Activated CD8-positive, alpha-beta T cell treated with anti-CD3 and anti-CD28 coated beads, Interleukin-2, amount 10 ng/mL, durations not matched to agents 7 days and 5 days (primary cell): ENCODE results near the gene TNNC1. TPM values are rescaled to one million over a fixed set of nuclear protein-coding genes. Genes with fewer than 3 reads are reported as not detected.
A peak's percentile ranks its signal among the peaks of the same experiment; 100 is the strongest.

ENCODE experiments used
- ATAC-seq: fragments of 150-1000 bp; cut with Tn5 transposase; one replicate; pipeline ENCODE4 v1.10.0; 2021; ENCODE audit warnings: moderate library complexity
- CTCF ChIA-PET: fragments of 350-600 bp; sonication (Branson Sonifier 250); formaldehyde crosslinking; loops from one replicate; lab custom pipeline; 2021; ENCODE audit warnings: antibody characterized with exemption; lab: Charles Lee
- POLR2A ChIA-PET: fragments of 350-600 bp; sonication (Branson Sonifier 250); formaldehyde crosslinking; loops from one replicate; lab custom pipeline; 2021; ENCODE audit warnings: antibody characterized with exemption; lab: Charles Lee
- DNase-seq: peaks from one replicate; pipeline ENCODE4 v3.0.0-alpha.2; 2020
- H3K27ac Mint-ChIP-seq: one replicate; pipeline ENCODE4 v1.8.0; 2021; ENCODE audit warnings: mild to moderate bottlenecking, mixed read lengths
- H3K27me3 Mint-ChIP-seq: one replicate; pipeline ENCODE4 v1.8.0; 2021; ENCODE audit warnings: low read depth, mixed read lengths
- H3K36me3 Mint-ChIP-seq: one replicate; pipeline ENCODE4 v1.8.0; 2021; ENCODE audit warnings: low read depth, mixed read lengths
- H3K4me1 Mint-ChIP-seq: one replicate; pipeline ENCODE4 v1.8.0; 2021; ENCODE audit warnings: low read depth, mixed read lengths
- H3K4me3 Mint-ChIP-seq: one replicate; pipeline ENCODE4 v1.8.0; 2021; ENCODE audit warnings: mild to moderate bottlenecking, mixed read lengths
- H3K9me3 Mint-ChIP-seq: one replicate; pipeline ENCODE4 v1.8.0; 2022; ENCODE audit warnings: mixed read lengths; ENCODE audit not compliant: insufficient read depth
- total RNA-seq, 2 experiments: library from RNA; stranded (reverse); gene quantifications; one replicate each; pipeline ENCODE4 v1.2.3, GENCODE V29; 2021

The TNNC1 gene
- total RNA-seq, 2 experiments from 2014 or later = 0.84 to 2.1 TPM

DNA sequence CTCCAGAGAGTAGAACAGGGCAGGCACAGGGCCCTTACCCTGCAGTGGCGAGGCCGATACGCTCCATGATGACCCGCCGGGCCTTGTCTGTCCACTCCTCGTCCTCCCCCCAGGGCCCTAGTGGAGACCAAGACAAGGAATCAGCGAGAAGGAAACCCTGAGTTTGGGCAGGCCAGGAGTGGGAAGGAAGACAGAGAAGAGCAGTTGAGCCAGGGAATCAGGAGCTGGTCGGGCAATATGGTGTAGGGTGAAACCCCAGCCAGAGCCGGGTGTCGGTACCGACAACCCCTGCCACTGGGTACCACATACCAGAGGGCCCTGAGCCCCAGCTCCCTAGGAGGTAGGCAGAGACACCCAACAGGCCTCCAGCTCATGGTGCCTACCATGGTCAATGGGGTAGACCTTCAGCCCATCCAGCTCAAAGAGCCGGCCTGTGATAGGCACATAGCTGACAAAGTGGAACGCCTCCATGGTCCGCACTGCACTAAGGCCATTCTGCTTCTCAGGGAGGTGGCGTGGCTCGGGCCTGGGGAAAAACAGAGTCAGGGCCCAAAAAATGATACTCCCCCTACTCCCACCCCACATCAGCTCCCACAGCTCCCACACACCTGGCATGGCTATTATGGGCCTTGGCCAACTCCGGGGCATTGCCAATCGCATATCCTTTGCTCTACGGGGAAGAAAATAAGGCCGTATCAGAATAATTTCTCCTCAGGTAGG lies 46.9 kb downstream of the TNNC1 start:
- H3K4me1 Mint-ChIP-seq = peaks cover 30% of the 10 kb centered on the region
- H3K27ac Mint-ChIP-seq = peak overlapping the region; percentile 44
- H3K9me3 Mint-ChIP-seq = no peaks in the 10 kb centered on the region
- H3K27me3 Mint-ChIP-seq = no peaks in the 10 kb centered on the region
- H3K4me3 Mint-ChIP-seq = no peak overlapping the region
- DNase-seq (no peak), ATAC-seq (no peak)
- peaks cover 55% of the 10 kb centered on the region for H3K36me3 Mint-ChIP-seq
- ChIA-PET POLR2A (interaction anchor here (0.8 to 1.7 kb wide), 2 partner anchors 9 to 30 kb away, joined by 3 to 8 read pairs; no protein-coding TSS in a partner anchor), CTCF (no interaction called here)

DNA sequence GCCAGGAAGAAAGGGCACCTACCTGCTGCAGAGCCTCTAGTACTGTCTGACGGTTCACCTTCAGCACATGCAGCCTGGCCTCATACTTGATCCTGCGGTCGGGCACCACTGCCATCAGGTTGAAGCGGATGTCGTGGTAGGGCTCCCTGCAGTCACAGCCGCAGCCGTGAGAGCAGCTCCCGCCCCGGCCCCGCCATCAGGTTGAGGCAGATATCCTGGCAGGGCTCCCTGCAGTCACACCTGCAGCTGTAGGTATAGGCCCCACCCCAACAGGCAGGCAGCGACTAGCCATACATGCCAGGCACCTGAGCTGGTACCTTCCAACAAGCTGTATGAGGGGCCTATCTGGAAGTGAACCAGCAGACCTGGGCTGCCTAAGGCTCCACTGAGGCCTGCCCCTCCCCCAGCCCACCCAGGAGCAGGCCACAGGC lies 47.6 kb downstream of the TNNC1 start:
- ATAC-seq (no peak), DNase-seq (no peak)
- ChIA-PET CTCF (no interaction called here), POLR2A (no interaction called here)
- H3K9me3 Mint-ChIP-seq = no peaks in the 10 kb centered on the region
- peaks cover 24% of the 10 kb centered on the region for H3K4me1 Mint-ChIP-seq
- no peaks in the 10 kb centered on the region for H3K27me3 Mint-ChIP-seq
- H3K4me3 Mint-ChIP-seq = no peak overlapping the region
- peak overlapping the region; percentile 44 for H3K27ac Mint-ChIP-seq
- peaks cover 61% of the 10 kb centered on the region for H3K36me3 Mint-ChIP-seq

GRCh38 chr3:52405601-52406110 lies 48.2 kb downstream of the TNNC1 start:
- DNase-seq (no peak), ATAC-seq (no peak)
- H3K27me3 Mint-ChIP-seq = no peaks in the 10 kb centered on the region
- H3K4me3 Mint-ChIP-seq = no peak overlapping the region
- H3K4me1 Mint-ChIP-seq = peaks cover 24% of the 10 kb centered on the region
- H3K36me3 Mint-ChIP-seq = peaks cover 61% of the 10 kb centered on the region
- ChIA-PET POLR2A (no interaction called here), CTCF (no interaction called here)
- H3K27ac Mint-ChIP-seq = no peak overlapping the region
- H3K9me3 Mint-ChIP-seq = no peaks in the 10 kb centered on the region

DNA sequence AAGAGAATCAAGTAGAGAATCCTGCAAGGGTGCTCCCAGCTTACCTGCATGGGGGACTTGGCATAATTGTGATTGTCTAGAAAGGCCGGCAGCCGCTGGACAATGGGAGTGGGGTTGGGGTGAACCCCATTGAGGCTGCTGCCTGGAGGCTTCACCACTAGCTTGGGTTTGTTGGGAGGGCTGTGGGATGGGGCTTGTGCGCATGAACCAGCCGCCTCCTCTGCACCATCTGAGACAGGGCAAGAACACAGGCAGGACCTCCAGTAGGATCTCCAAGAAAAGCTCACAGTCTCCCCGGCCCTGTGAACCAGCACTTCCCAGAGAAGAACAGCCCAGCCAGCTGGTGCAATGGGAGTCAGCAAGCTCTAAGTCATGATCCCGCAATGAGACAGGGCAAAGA lies 48.8 kb downstream of the TNNC1 start:
- Mint-ChIP-seq H3K36me3 (peaks cover 64% of the 10 kb centered on the region), H3K4me1 (peaks cover 24% of the 10 kb centered on the region), H3K9me3 (no peaks in the 10 kb centered on the region), H3K27me3 (no peaks in the 10 kb centered on the region), H3K4me3 (no peak overlapping the region), H3K27ac (no peak overlapping the region)
- ChIA-PET POLR2A (no interaction called here), CTCF (no interaction called here)
- DNase-seq = no peak
- ATAC-seq = no peak

- POLR2A ChIA-PET = no interaction called here
- Mint-ChIP-seq H3K4me3 (no peak overlapping the region), H3K9me3 (no peaks in the 10 kb centered on the region), H3K27me3 (no peaks in the 10 kb centered on the region), H3K4me1 (peaks cover 24% of the 10 kb centered on the region), H3K27ac (no peak overlapping the region), H3K36me3 (peaks cover 64% of the 10 kb centered on the region)
- ATAC-seq (no peak), DNase-seq (no peak)
- CTCF ChIA-PET = interaction anchor here (0.8 kb wide), 1 partner anchor 65 kb away, joined by 3 read pairs; no protein-coding TSS in a partner anchor
Observed at GRCh38 chr3:52404391-52404790, 49.5 kb downstream of the TNNC1 start.

- no peak for ATAC-seq
- peaks cover 64% of the 10 kb centered on the region for H3K36me3 Mint-ChIP-seq
- H3K27ac Mint-ChIP-seq = no peak overlapping the region
- no peaks in the 10 kb centered on the region for H3K9me3 Mint-ChIP-seq
- no peak for DNase-seq
- H3K27me3 Mint-ChIP-seq = no peaks in the 10 kb centered on the region
- H3K4me1 Mint-ChIP-seq = peaks cover 21% of the 10 kb centered on the region
- ChIA-PET CTCF (interaction anchor here (0.8 kb wide), 1 partner anchor 65 kb away, joined by 3 read pairs; no protein-coding TSS in a partner anchor), POLR2A (no interaction called here)
- no peak overlapping the region for H3K4me3 Mint-ChIP-seq
Observed at GRCh38 chr3:52403955-52404354, 49.9 kb downstream of the TNNC1 start.

DNA sequence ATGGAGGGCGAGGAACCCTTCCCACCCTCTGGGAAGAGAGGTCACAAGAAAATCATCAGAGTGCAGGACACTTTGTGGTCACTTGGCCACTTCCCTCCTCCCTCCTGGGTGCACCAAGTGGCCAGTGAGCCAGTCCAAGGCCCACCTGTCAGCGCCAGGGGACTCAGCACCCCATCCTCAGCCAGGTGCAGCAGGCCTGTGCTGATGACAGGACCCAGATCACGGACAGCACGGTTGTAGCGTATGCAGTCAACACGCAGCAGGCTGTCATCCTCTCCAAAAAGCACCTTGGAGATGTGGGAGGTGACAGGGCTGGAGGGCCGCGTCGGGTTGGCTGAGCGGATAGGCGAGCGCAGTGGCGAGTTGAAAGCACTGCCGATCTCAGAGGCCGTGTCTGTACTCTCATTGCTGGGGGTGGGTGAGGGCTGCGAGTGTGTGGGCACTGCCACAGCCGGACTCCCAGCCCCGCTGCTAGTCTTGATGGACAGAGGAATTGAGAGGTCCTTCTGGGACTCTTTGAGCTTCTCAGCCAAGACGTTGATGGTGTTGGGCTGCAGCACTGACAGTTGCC lies 50.5 kb downstream of the TNNC1 start:
- Mint-ChIP-seq H3K4me3 (no peak overlapping the region), H3K27ac (no peak overlapping the region), H3K4me1 (peaks cover 15% of the 10 kb centered on the region), H3K9me3 (no peaks in the 10 kb centered on the region), H3K27me3 (no peaks in the 10 kb centered on the region), H3K36me3 (peaks cover 59% of the 10 kb centered on the region)
- CTCF ChIA-PET = no interaction called here
- POLR2A ChIA-PET = no interaction called here
- ATAC-seq = no peak
- no peak for DNase-seq

DNA sequence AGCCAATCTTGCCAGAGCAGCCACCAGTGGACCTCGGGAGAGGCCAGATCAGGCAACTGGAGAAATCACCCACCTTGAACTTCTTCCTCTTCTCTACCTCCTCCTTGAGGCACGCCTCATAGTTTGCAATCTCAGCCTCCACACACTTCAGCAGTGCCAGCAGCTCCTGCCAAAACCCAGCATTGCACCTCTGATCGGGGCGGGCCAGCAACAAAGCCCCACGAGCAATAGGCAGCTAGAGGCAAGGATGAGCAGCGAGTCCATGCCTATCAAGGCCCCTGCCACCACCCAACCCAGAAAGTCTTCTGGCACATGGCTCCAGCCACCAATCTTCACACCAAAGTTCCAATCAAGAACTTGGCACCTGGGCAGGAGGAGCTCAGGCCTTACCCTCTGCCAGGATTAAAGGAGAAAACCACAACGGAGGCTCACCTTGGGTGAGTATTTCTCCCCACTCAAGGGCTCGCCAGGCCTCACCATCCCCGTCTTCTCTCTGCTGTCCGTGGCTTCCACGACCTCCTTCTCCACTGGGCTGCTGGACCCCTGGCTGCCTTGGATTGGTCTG lies 51.1 kb downstream of the TNNC1 start:
- Mint-ChIP-seq H3K4me1 (peaks cover 9% of the 10 kb centered on the region), H3K36me3 (peaks cover 54% of the 10 kb centered on the region), H3K27me3 (no peaks in the 10 kb centered on the region), H3K4me3 (no peak overlapping the region), H3K9me3 (no peaks in the 10 kb centered on the region), H3K27ac (no peak overlapping the region)
- ChIA-PET CTCF (no interaction called here), POLR2A (no interaction called here)
- ATAC-seq = no peak
- DNase-seq = no peak

GRCh38 chr3:52402101-52402521 lies 51.7 kb downstream of the TNNC1 start:
- Mint-ChIP-seq H3K27ac (no peak overlapping the region), H3K27me3 (no peaks in the 10 kb centered on the region), H3K4me3 (no peak overlapping the region), H3K9me3 (no peaks in the 10 kb centered on the region), H3K36me3 (peaks cover 47% of the 10 kb centered on the region), H3K4me1 (peaks cover 9% of the 10 kb centered on the region)
- ChIA-PET POLR2A (no interaction called here), CTCF (no interaction called here)
- DNase-seq = no peak
- ATAC-seq = no peak

DNA sequence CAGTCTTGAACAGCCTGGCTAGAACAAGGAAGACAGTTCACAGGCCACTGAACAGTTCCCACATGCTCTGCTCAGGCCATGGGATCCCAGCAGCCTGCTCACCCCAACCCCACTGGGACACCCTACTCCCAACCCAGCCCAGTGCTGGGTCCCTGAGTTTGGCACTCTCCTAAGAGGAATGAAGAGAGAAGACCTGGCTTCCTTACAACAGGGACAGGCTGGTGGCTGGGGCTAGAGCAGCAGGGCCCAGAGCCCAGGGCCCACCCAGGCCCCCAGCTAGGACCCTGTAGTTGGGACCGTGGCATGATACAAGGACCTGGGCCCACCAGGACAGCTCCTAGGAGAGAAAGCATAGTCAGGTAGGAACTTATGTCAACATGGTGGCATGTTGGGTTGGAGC lies 52.3 kb downstream of the TNNC1 start:
- H3K27ac Mint-ChIP-seq = peak overlapping the region; percentile 41
- peaks cover 5% of the 10 kb centered on the region for H3K4me1 Mint-ChIP-seq
- ChIA-PET POLR2A (no interaction called here), CTCF (interaction anchor here (1.8 kb wide), 1 partner anchor 11 kb away, joined by 7 read pairs; no protein-coding TSS in a partner anchor)
- H3K4me3 Mint-ChIP-seq = no peak overlapping the region
- H3K27me3 Mint-ChIP-seq = no peaks in the 10 kb centered on the region
- H3K36me3 Mint-ChIP-seq = peaks cover 43% of the 10 kb centered on the region
- DNase-seq (no peak), ATAC-seq (no peak)
- no peaks in the 10 kb centered on the region for H3K9me3 Mint-ChIP-seq
